ENCODE data around the gene MAP4K3. TPM values are rescaled to one million over a fixed set of nuclear protein-coding genes. Genes with fewer than 3 reads are reported as not detected.

Gene MAP4K3
- total and polyA plus RNA-seq, 8 donors = 8.2 to 23.1 (median 16.3) TPM

DNA sequence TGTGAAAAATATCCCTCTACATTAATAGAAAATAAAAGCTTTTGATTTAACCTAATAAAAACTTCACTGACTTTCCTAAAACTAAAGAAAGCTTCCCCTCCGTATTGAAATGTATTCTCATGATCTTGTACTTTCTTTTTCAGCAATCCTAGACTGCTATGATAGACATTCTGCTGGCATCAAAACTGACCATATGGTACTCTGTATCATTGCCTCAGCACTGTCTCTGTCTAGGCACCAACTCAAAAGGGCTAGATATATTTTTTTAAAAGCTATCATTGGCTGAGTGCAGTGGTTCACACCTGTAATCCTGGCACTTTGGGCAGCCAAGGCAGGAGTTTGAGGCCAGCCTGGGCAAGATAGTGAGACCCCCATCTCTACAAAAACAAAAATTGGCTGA, 226.2 kb downstream of the MAP4K3 start:
- no peaks in the 10 kb centered on the region for H3K36me3 ChIP-seq
- H3K4me1 ChIP-seq = no peaks in the 10 kb centered on the region
- H3K4me3 ChIP-seq = no peak overlapping the region
- intact Hi-C loops (cut with DNase I) = no loop called here
- TF ChIP-seq, protein P1, sequence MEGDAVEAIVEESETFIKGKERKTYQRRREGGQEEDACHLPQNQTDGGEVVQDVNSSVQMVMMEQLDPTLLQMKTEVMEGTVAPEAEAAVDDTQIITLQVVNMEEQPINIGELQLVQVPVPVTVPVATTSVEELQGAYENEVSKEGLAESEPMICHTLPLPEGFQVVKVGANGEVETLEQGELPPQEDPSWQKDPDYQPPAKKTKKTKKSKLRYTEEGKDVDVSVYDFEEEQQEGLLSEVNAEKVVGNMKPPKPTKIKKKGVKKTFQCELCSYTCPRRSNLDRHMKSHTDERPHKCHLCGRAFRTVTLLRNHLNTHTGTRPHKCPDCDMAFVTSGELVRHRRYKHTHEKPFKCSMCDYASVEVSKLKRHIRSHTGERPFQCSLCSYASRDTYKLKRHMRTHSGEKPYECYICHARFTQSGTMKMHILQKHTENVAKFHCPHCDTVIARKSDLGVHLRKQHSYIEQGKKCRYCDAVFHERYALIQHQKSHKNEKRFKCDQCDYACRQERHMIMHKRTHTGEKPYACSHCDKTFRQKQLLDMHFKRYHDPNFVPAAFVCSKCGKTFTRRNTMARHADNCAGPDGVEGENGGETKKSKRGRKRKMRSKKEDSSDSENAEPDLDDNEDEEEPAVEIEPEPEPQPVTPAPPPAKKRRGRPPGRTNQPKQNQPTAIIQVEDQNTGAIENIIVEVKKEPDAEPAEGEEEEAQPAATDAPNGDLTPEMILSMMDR (IDR thresholded peaks at IDR 0.05) = no peak
- FAIRE-seq (no peak), ATAC-seq (no peak), DNase-seq (no peak)
- WGBS, 2 donors = 68 to 78% methylated on average over 1 of the region's 1 CpG
- no peak overlapping the region for H3K27ac ChIP-seq
- H3K27me3 ChIP-seq = no peaks in the 10 kb centered on the region
- H3K9me3 ChIP-seq = no peaks in the 10 kb centered on the region

DNA sequence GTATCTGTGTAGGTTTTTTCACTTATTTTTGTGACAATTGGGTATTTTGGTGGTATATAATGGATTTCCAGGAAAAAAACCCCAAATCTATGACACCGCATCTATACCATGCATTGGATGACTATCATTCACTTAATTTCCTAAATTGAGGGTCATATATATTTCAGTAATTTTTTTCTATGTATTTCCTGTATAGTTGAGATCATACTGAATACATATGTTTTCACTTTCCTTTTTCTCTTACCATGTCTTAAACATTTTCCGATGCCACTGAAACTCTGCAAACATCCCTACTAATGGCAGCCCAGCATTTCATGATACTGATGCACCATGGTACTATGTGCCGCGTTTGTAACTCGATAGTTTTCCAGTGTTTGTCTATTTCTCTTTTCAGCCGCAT, 233.7 kb downstream of the MAP4K3 start:
- ATAC-seq (no peak), DNase-seq (no peak), FAIRE-seq (no peak)
- no peak overlapping the region for H3K4me3 ChIP-seq
- no peak overlapping the region for H3K27ac ChIP-seq
- no peaks in the 10 kb centered on the region for H3K36me3 ChIP-seq
- no peaks in the 10 kb centered on the region for H3K4me1 ChIP-seq
- TF ChIP-seq, protein P1 (IDR thresholded peaks at IDR 0.05) = no peak
- WGBS, 2 donors = 76 to 88% methylated on average over 6 of the region's 6 CpGs
- intact Hi-C loops (cut with DNase I) = no loop called here
- H3K27me3 ChIP-seq = no peaks in the 10 kb centered on the region
- no peaks in the 10 kb centered on the region for H3K9me3 ChIP-seq

DNA sequence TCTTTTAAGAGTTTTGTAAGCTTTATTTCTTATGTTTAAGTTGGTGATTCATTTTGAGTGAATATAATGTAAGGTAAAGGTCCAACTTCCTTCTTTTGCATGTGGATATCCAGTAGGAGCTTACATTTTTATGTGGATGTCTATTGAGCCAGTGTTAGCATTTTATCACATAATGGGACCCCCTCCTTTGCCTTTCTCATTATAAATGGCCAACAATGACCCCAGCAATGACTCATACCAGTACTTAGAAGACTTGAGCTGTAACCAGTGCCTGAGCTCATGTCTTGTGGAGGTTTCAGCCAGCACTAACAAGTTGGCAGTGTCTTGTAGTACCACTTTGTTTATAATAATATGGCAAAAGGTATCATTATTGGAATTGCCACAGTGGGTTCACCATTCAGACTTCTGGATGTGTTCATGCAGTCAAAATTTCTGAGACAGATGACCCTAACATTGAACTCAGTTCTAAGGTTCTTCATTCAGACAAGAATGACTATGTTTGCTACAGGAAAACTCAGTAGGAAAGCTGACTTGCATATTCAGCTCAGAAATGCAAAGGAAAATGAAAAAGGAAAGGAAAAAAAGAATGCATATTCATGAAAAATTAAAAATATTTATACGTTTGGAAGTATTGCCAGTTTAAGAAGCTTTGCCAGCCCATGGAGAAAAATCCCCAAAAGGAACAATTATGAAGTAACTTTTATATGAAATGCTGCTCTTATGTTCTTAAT, 234.3 kb downstream of the MAP4K3 start:
- H3K9me3 ChIP-seq = no peaks in the 10 kb centered on the region
- no peak for DNase-seq
- H3K27ac ChIP-seq = no peak overlapping the region
- H3K27me3 ChIP-seq = no peaks in the 10 kb centered on the region
- H3K4me3 ChIP-seq = no peak overlapping the region
- 63 to 77% methylated on average over 1 of the region's 1 CpG for WGBS, 2 donors
- FAIRE-seq = no peak
- H3K4me1 ChIP-seq = no peaks in the 10 kb centered on the region
- no peaks in the 10 kb centered on the region for H3K36me3 ChIP-seq
- ATAC-seq = no peak
- intact Hi-C loops (cut with DNase I) = no loop called here
- TF ChIP-seq, protein P1 (IDR thresholded peaks at IDR 0.05) = no peak

Other genes with a start within 250 kb of the MAP4K3 start
- gene CDKL4, start 193.3 kb downstream of the MAP4K3 start, total RNA-seq = under 1 TPM in 5 of 6 donors, not detected in 1; 0.25 to 0.79 (median 0.61) TPM
- under 1 TPM; 0.14 to 0.19 TPM for gene CDKL4, start 193.3 kb downstream of the MAP4K3 start, polyA plus RNA-seq
- under 1 TPM; 0.34 to 0.94 (median 0.64) TPM for gene TMEM178A, start 228.6 kb upstream of the MAP4K3 start, total RNA-seq
- gene TMEM178A, start 228.6 kb upstream of the MAP4K3 start, polyA plus RNA-seq = 1 to 10 TPM; 3.4 to 5.8 TPM

Data from pancreas (tissue), 10 donors.